Natural killer cell treated with Interleukin-12 subunit alpha and Interleukin-12 subunit beta and Interleukin-15 and Interleukin-18, amount 100 ng/mL, for 72 hours (primary cell): ENCODE results near the gene LCN15. TPM values are rescaled to one million over a fixed set of nuclear protein-coding genes. Genes with fewer than 3 reads are reported as not detected.
"Not testable (repeated sequence)": the region's sequence is repeated elsewhere in the genome, so short reads cannot be mapped to it uniquely, and the experiment has no call there.

Experiments used
- ATAC-seq, 2 donors: fragments of 150-1000 bp; cut with Tn5 transposase in 1 of 2; sonication (Bioruptor Pico), chemical (Tn5 transposase) in 1 of 2; 2 replicates each; pipeline ENCODE4 v1.10.0; 2021
- DNase-seq: peaks from one replicate; pipeline ENCODE4 v3.0.0; 2022; ENCODE audit warnings: low spot score
- H3K27ac Mint-ChIP-seq, 2 donors: 1 replicate in 1 of 2; 2 replicates in 1 of 2; pipeline ENCODE4 v1.8.0; 2022; ENCODE audit warnings: mixed read lengths in 2 of 2, mild to moderate bottlenecking in 1 of 2, moderate library complexity in 1 of 2
- H3K27me3 Mint-ChIP-seq, 2 donors: 1 replicate in 1 of 2; 2 replicates in 1 of 2; pipeline ENCODE4 v1.8.0; 2022; ENCODE audit warnings: mixed read lengths in 2 of 2
- H3K36me3 Mint-ChIP-seq: one replicate; pipeline ENCODE4 v1.8.0; 2022; ENCODE audit warnings: mixed read lengths
- H3K4me1 Mint-ChIP-seq, 2 donors: 1 replicate in 1 of 2; 2 replicates in 1 of 2; pipeline ENCODE4 v1.8.0; 2022; ENCODE audit warnings: low read depth in 2 of 2, mixed read lengths in 2 of 2, mild to moderate bottlenecking in 1 of 2
- H3K4me3 Mint-ChIP-seq: one replicate; pipeline ENCODE4 v1.8.0; 2022; ENCODE audit warnings: mixed read lengths
- H3K9me3 Mint-ChIP-seq: 2 replicates; pipeline ENCODE4 v1.8.0; 2022; ENCODE audit warnings: mixed read lengths
- total RNA-seq, 2 donors: library from RNA; stranded (reverse); gene quantifications; one replicate each; pipeline ENCODE4 v1.2.3, GENCODE V29; 2022

The LCN15 gene
- not detected for total RNA-seq

- no peak for DNase-seq
- peaks cover 0 to 10% of the 10 kb centered on the region in 2 donors for H3K27me3 Mint-ChIP-seq
- H3K27ac Mint-ChIP-seq = no peak within 1 kb of the TSS
- no peak within 1 kb of the TSS for H3K4me3 Mint-ChIP-seq
- ATAC-seq = no peak
- H3K36me3 Mint-ChIP-seq = no peaks in the 10 kb centered on the region
- H3K9me3 Mint-ChIP-seq = no peaks in the 10 kb centered on the region
- peaks cover 0 to 4% of the 10 kb centered on the region in 2 donors for H3K4me1 Mint-ChIP-seq
These were observed at the start of gene LCN15 for GRCh38 chr9:136764301-136764891. LCN15 (minus strand) TSS chr9:136764518; CDS start chr9:136764488, 30 bp downstream.

GRCh38 chr9:136808806-136809158, 44.5 kb upstream of the LCN15 start:
- no peaks in the 10 kb centered on the region for H3K9me3 Mint-ChIP-seq
- peak overlapping the region; percentile 33 to 68 for H3K27ac Mint-ChIP-seq
- no peak for ATAC-seq
- H3K4me3 Mint-ChIP-seq = peak overlapping the region; percentile 88
- H3K36me3 Mint-ChIP-seq = peaks cover 4% of the 10 kb centered on the region
- DNase-seq = no peak
- H3K4me1 Mint-ChIP-seq = peaks cover 24 to 32% of the 10 kb centered on the region in 2 donors
- no peaks in the 10 kb centered on the region for H3K27me3 Mint-ChIP-seq

GRCh38 chr9:136808075-136808805, 43.9 kb upstream of the LCN15 start:
- DNase-seq (no peak), ATAC-seq (peak; percentile 53 to 64)
- Mint-ChIP-seq H3K4me1 (peaks cover 21 to 27% of the 10 kb centered on the region in 2 donors), H3K27ac (peak overlapping the region; percentile 33 to 68), H3K9me3 (no peaks in the 10 kb centered on the region), H3K4me3 (peak overlapping the region; percentile 88), H3K27me3 (no peaks in the 10 kb centered on the region), H3K36me3 (peaks cover 4% of the 10 kb centered on the region)

- H3K9me3 Mint-ChIP-seq = no peaks in the 10 kb centered on the region
- peak within 1 kb of the TSS; percentile 77 to 79 for H3K27ac Mint-ChIP-seq
- H3K27me3 Mint-ChIP-seq = no peaks in the 10 kb centered on the region
- H3K4me1 Mint-ChIP-seq = peaks cover 13 to 19% of the 10 kb centered on the region in 2 donors
- peak within 1 kb of the TSS; percentile 91 for H3K4me3 Mint-ChIP-seq
- DNase-seq (peak; percentile 88), ATAC-seq (peak; percentile 92 to 95)
- no peaks in the 10 kb centered on the region for H3K36me3 Mint-ChIP-seq
These were observed 43.2 kb upstream of the LCN15 start, which contains the start of gene RABL6 for GRCh38 chr9:136807281-136808074. RABL6 (plus strand) TSS chr9:136807948; CDS start chr9:136808197, 249 bp downstream.

GRCh38 chr9:136806631-136807201, 42.4 kb upstream of the LCN15 start:
- ATAC-seq (no peak), DNase-seq (no peak)
- Mint-ChIP-seq H3K4me3 (peak overlapping the region; percentile 91), H3K4me1 (peaks cover 13 to 19% of the 10 kb centered on the region in 2 donors), H3K9me3 (no peaks in the 10 kb centered on the region), H3K27me3 (no peaks in the 10 kb centered on the region), H3K27ac (peak overlapping the region; percentile 77 to 79), H3K36me3 (no peaks in the 10 kb centered on the region)

- no peak overlapping the region for H3K27ac Mint-ChIP-seq
- no peaks in the 10 kb centered on the region for H3K36me3 Mint-ChIP-seq
- H3K4me3 Mint-ChIP-seq = peak overlapping the region; percentile 91
- H3K27me3 Mint-ChIP-seq = no peaks in the 10 kb centered on the region
- DNase-seq (no peak), ATAC-seq (no peak)
- peaks cover 12 to 18% of the 10 kb centered on the region in 2 donors for H3K4me1 Mint-ChIP-seq
- no peaks in the 10 kb centered on the region for H3K9me3 Mint-ChIP-seq
These were observed 41.7 kb upstream of the LCN15 start for GRCh38 chr9:136806067-136806466.

GRCh38 chr9:136805207-136805740, 41.0 kb upstream of the LCN15 start:
- H3K9me3 Mint-ChIP-seq = no peaks in the 10 kb centered on the region
- H3K4me1 Mint-ChIP-seq = peaks cover 14 to 16% of the 10 kb centered on the region in 2 donors
- no peak for ATAC-seq
- H3K4me3 Mint-ChIP-seq = peak overlapping the region; percentile 25
- H3K36me3 Mint-ChIP-seq = no peaks in the 10 kb centered on the region
- H3K27me3 Mint-ChIP-seq = no peaks in the 10 kb centered on the region
- no peak overlapping the region for H3K27ac Mint-ChIP-seq
- no peak for DNase-seq

- Mint-ChIP-seq H3K9me3 (no peaks in the 10 kb centered on the region), H3K4me1 (peaks cover 14% of the 10 kb centered on the region in 2 donors), H3K27ac (no peak overlapping the region), H3K27me3 (no peaks in the 10 kb centered on the region), H3K4me3 (no peak overlapping the region), H3K36me3 (no peaks in the 10 kb centered on the region)
- ATAC-seq (no peak), DNase-seq (no peak)
These were observed 40.3 kb upstream of the LCN15 start for GRCh38 chr9:136804509-136805206.

- Mint-ChIP-seq H3K36me3 (no peaks in the 10 kb centered on the region), H3K4me1 (peaks cover 7 to 10% of the 10 kb centered on the region in 2 donors), H3K4me3 (no peak overlapping the region), H3K9me3 (no peaks in the 10 kb centered on the region), H3K27ac (peak overlapping the region in 1 of 2 donors; percentile 32), H3K27me3 (no peaks in the 10 kb centered on the region)
- ATAC-seq (no peak), DNase-seq (no peak)
These were observed 39.5 kb upstream of the LCN15 start for GRCh38 chr9:136803551-136804508.

GRCh38 chr9:136803009-136803550, 38.8 kb upstream of the LCN15 start:
- H3K9me3 Mint-ChIP-seq, H3K4me1 Mint-ChIP-seq, DNase-seq, H3K36me3 Mint-ChIP-seq, H3K27me3 Mint-ChIP-seq, ATAC-seq, H3K4me3 Mint-ChIP-seq: not testable (repeated sequence)
- H3K27ac Mint-ChIP-seq = peak overlapping the region in 1 of 2 donors; percentile 32

GRCh38 chr9:136802321-136802720, 38.0 kb upstream of the LCN15 start:
- Mint-ChIP-seq H3K9me3 (no peaks in the 10 kb centered on the region), H3K4me3 (no peak overlapping the region), H3K36me3 (no peaks in the 10 kb centered on the region), H3K27me3 (no peaks in the 10 kb centered on the region), H3K27ac (no peak overlapping the region), H3K4me1 (peaks cover 5 to 8% of the 10 kb centered on the region in 2 donors)
- no peak for DNase-seq
- ATAC-seq = no peak
